Measurements from ENCODE around the gene ANXA9. TPM values are rescaled to one million over a fixed set of nuclear protein-coding genes. Genes with fewer than 3 reads are reported as not detected.
A peak's percentile ranks its signal among the peaks of the same experiment; 100 is the strongest.

The ANXA9 gene
- polyA plus RNA-seq, 3 donors: 0.28 to 1.7 (median 1.4) TPM

DNA sequence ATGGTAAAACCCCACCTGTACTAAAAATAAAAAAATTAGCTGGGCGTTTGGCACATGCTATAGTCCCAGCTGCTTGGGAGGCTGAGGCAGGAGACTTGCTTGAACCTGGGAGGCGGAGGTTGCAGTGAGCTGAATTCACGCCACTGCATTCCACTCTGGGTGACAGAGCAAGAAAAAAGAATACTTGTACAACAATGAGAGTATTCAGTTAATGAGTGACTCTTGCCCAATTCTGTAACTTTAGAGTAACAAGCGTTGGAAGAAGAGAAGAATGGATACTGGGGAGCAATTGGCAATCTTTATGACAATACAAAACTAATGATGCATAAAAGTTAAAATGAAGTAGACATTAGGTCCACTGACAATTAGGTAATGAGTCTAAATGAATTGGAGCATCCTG is 10.5 kb downstream of the ANXA9 start:
- peaks cover 0 to 3% (median 0%) of the 10 kb centered on the region in 7 donors for H3K9me3 Mint-ChIP-seq
- no peak for TF ChIP-seq CTCF (IDR thresholded peaks at IDR 0.05)
- H3K27ac Mint-ChIP-seq: peak overlapping the region in 1 of 7 donors; percentile 20
- no peaks in the 10 kb centered on the region for H3K27me3 ChIP-seq (ENCODE audit: control insufficient read depth in 2 of 2, insufficient read depth in 2 of 2, low read length in 2 of 2)
- H3K4me3 ChIP-seq (replicated peaks in 1 of 3; ENCODE audit: low read depth in 2 of 3, low read length in 3 of 3): no peak overlapping the region
- no CpG with 5 or more reads among the region's 4 CpGs for WGBS (ENCODE audit: insufficient coverage)
- no peak for DNase-seq
- peaks cover 28 to 30% of the 10 kb centered on the region in 2 donors for H3K36me3 Mint-ChIP-seq
- H3K27ac ChIP-seq (ENCODE audit: low read depth in 1 of 2, low read length in 2 of 2): no peak overlapping the region
- H3K4me3 Mint-ChIP-seq: no peak overlapping the region
- no peaks in the 10 kb centered on the region for H3K79me2 ChIP-seq (ENCODE audit: insufficient read depth, low read length)
- no peak overlapping the region for H3K9ac ChIP-seq (ENCODE audit: insufficient read depth, low read length, poor library complexity, severe bottlenecking)
- peaks cover 8% of the 10 kb centered on the region for H4K20me1 ChIP-seq (ENCODE audit: insufficient read depth, low read length)
- intact Hi-C loops (cut with micrococcal nuclease): no loop called here
- peaks cover 0 to 2% (median 2%) of the 10 kb centered on the region in 3 donors for H3K27me3 Mint-ChIP-seq (ENCODE audit: low read depth in 3 of 3)
- no peaks in the 10 kb centered on the region for H3K9me3 ChIP-seq (replicated peaks in 1 of 2; ENCODE audit: control insufficient read depth in 1 of 2, insufficient read depth in 1 of 2, low read length in 2 of 2)
- H3K4me1 Mint-ChIP-seq: peaks cover 6% of the 10 kb centered on the region
- H2AFZ ChIP-seq (ENCODE audit: insufficient read depth, low read depth, low read length, poor library complexity, severe bottlenecking): no peak overlapping the region
- H3K4me2 ChIP-seq (replicated peaks; ENCODE audit: extremely low read depth, low read length, poor library complexity, severe bottlenecking): no peak overlapping the region
- peaks cover 19 to 24% of the 10 kb centered on the region in 2 donors for H3K36me3 ChIP-seq (replicated peaks in 1 of 2; ENCODE audit: control insufficient read depth in 1 of 2, insufficient read depth in 2 of 2, low read length in 2 of 2)
- no peaks in the 10 kb centered on the region for H3K4me1 ChIP-seq (ENCODE audit: control insufficient read depth in 1 of 2, insufficient read depth in 2 of 2, low read length in 2 of 2)

DNA sequence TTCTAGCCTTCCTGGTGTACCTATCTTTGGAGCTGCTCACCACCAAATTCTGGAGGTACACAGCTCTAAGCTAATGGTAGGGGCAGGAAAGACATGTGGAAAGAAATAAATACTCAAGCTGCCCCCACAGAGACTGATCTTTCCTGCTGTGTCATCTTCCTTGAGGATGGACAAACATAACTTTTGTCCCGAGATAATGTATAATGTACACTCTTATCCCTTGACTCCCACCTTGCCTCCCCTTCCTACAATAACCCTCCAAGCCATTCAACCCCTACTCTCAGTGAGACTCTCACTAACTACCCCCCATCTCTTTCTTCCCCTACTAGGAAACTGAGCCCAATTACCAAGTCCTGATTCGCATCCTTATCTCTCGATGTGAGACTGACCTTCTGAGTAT is 12.2 kb downstream of the ANXA9 start:
- Histone ChIP-seq H3K27me3 (ENCODE audit: control insufficient read depth in 2 of 2, insufficient read depth in 2 of 2, low read length in 2 of 2) (no peaks in the 10 kb centered on the region), H3K9ac (ENCODE audit: insufficient read depth, low read length, poor library complexity, severe bottlenecking) (no peak overlapping the region), H3K36me3 (replicated peaks in 1 of 2; ENCODE audit: control insufficient read depth in 1 of 2, insufficient read depth in 2 of 2, low read length in 2 of 2) (peaks cover 28 to 40% of the 10 kb centered on the region in 2 donors), H4K20me1 (ENCODE audit: insufficient read depth, low read length) (peaks cover 8% of the 10 kb centered on the region), H3K27ac (ENCODE audit: low read depth in 1 of 2, low read length in 2 of 2) (no peak overlapping the region), H3K4me3 (replicated peaks in 1 of 3; ENCODE audit: low read depth in 2 of 3, low read length in 3 of 3) (no peak overlapping the region), H3K9me3 (replicated peaks in 1 of 2; ENCODE audit: control insufficient read depth in 1 of 2, insufficient read depth in 1 of 2, low read length in 2 of 2) (no peaks in the 10 kb centered on the region), H3K4me1 (ENCODE audit: control insufficient read depth in 1 of 2, insufficient read depth in 2 of 2, low read length in 2 of 2) (peaks cover 5% of the 10 kb centered on the region in 2 donors), H2AFZ (ENCODE audit: insufficient read depth, low read depth, low read length, poor library complexity, severe bottlenecking) (no peak overlapping the region), H3K79me2 (ENCODE audit: insufficient read depth, low read length) (no peaks in the 10 kb centered on the region), H3K4me2 (replicated peaks; ENCODE audit: extremely low read depth, low read length, poor library complexity, severe bottlenecking) (no peak overlapping the region)
- Mint-ChIP-seq H3K4me1 (peaks cover 11% of the 10 kb centered on the region), H3K36me3 (peaks cover 44 to 46% of the 10 kb centered on the region in 2 donors), H3K27me3 (ENCODE audit: low read depth in 3 of 3) (peaks cover 0 to 2% (median 2%) of the 10 kb centered on the region in 3 donors), H3K9me3 (peaks cover 0 to 3% (median 0%) of the 10 kb centered on the region in 7 donors), H3K27ac (peak overlapping the region in 1 of 7 donors; percentile 12), H3K4me3 (no peak overlapping the region)
- WGBS (ENCODE audit: insufficient coverage): 64% methylated on average over 1 of the region's 3 CpGs
- TF ChIP-seq CTCF (IDR thresholded peaks at IDR 0.05): no peak
- intact Hi-C loops (cut with micrococcal nuclease): no loop called here
- DNase-seq: no peak

Measured in CD14-positive monocyte (primary cell).